Left colon (tissue), 2 donors: Measurements from ENCODE around the gene RANBP3. TPM values are rescaled to one million over a fixed set of nuclear protein-coding genes. Genes with fewer than 3 reads are reported as not detected.
"Not testable (repeated sequence)": the region's sequence is repeated elsewhere in the genome, so short reads cannot be mapped to it uniquely, and the experiment has no call there.

ENCODE experiments used
- ATAC-seq: fragments of 200-7000 bp; cut with Tn5 transposase; one replicate; pipeline ENCODE4 v1.9.1; 2020; ENCODE audit warnings: mild to moderate bottlenecking, moderate library complexity
- DNase-seq, 2 donors: peaks; one replicate each; pipeline ENCODE4 v3.0.0-alpha.2; 2020
- intact Hi-C, 2 donors: fragments of 100-400 bp; cut with DNase I in 1 of 2; cut with micrococcal nuclease in 1 of 2; formaldehyde crosslinking; loops; one replicate each; pipeline versions ENCODE4 v1.11.2 to v1.14.0; 2022; cut with DNase I, micrococcal nuclease
- total RNA-seq, 2 donors: library from RNA; stranded (reverse); fragmentation: NEBNext Ultra II Directional; extraction: Animal tissue kit (Norgen Biotek cat#: 25700); gene quantifications; one replicate each; pipeline ENCODE4 v1.2.1, GENCODE V29; 2021
- donor health status: DM: no; HTN: no; CAD: no.
- donor health status: DM: yes; HTN: yes; CAD: no.

The RANBP3 gene
- total RNA-seq, 2 donors from 2014 or later = 44.2 to 50.3 TPM

DNA sequence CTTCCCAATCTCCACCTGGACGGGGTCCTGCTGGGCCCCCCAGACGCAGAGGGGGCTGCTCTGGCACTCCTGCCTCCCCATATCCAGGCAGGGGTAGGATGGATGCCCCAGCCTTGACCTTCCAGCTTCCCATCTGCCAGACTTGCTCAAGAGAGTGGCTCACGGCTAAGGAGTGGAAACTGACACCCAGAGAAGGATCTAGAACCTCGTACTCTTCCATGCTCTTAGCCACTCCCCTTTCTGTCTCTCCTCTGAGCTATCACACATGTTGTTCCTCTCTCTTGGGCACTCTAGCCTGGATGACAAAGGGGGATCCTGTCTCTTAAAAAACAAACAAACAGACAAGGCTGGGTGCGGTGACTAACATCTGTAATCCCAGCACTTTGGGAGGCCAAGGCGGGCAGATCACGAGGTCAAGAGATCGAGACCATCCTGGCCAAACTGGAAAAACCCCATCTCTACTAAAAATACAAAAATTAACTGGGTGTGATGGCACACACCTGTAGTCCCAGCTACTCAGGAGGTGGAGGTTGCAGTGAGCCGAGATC lies 95.4 kb downstream of the RANBP3 start:
- ATAC-seq (no peak), DNase-seq (no peak)
- intact Hi-C loops = no loop called here

DNA sequence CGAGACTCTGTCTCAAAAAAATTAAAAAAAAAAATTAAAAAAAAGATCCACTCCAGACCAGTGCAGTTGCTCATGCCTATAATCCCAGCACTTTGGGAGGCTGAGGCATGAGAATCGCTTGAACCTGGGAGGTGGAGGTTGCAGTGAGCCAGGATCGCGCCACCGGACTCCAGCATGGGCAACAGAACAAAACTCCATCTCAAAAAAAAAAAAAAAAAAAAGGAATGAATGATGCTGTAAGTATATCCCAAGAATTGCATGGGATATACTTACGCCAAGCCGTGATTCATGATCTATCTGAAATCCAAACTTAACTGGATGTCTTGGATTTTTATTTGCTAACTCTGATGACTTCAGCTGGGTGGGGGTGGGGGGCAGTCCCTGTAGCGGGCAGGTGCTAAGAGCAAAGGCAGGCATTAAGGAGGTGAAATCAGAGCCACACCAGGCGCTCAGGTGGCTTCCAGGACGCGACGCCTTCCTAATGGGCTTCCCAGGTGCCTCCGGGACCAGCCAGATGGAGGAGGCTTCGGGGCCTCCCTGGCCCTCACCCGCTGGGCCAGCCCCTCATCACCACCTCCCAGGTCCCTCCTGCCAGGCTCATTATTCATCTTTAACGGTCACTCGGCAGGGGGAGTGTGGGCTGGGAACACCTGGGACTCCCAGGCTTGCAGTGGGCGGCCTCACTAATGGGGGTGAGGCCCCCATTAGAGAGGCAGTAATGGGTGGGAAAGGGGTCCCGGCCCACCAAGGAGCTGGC lies 96.2 kb downstream of the RANBP3 start:
- ATAC-seq = no peak
- intact Hi-C loops = no loop called here
- no peak for DNase-seq

DNA sequence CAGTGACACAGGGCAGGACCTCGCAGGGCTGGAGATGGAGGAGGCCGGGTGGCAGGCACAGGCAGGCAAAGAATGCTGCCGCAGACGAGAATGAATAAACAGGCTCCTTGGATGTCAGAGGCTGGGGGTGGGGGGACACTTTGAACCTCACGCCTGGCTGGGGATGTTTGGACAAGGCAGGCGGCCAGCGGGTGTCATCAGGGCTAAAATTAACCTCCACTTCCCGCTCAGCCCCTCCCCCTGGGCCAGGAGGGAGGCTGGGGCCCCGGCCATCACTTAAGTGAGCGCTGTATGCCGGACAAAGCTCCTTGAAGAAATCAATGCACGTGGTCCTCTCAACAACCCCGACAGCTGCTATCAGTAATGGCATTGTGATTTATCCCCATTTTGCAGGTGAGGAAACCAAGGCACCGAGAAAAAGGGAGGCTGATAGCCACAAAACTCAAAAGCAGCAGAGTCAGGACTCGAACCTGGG lies 97.3 kb downstream of the RANBP3 start:
- DNase-seq (peak; percentile 45 to 68), ATAC-seq (peak; percentile 46)
- intact Hi-C loops = no loop called here

DNA sequence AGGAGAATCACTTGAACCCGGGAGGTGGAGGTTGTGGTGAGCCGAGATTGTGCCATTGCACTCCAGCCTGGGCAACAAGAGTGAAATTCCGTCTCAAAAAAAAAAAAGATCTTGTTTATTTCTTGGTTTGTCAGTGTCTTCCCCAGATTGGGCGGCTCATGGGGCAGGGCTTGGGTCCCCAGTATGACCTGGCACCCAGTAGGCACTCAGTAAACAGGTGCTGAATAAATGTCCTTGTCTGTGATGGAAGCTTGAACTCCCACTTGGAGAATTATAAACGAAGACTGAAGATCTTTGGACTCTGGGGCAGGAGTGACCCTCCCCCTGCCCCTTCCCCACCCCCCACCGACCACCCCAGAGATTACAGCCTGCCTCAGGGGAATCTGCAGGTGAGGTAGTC lies 97.7 kb downstream of the RANBP3 start:
- intact Hi-C loops = no loop called here
- DNase-seq = no peak
- ATAC-seq = no peak

DNA sequence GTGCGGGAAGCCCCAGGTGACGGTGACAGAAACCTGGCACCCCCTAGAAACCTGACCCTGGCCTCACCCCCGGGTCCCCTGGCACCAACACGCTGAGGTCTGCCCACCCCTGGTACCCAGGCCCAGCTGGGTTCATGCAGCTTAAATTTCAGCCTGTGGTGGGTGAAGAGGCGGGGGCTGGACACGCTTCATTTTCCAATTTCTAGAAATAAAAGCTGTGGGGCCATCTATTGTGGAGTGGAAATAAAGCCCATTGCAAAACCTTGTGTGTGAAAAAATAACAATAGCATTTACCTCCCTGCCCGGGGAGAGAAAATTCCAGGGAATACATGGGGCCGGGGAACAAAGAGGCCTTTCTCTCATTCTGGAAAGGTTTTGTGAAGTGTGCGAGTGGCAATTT lies 100.1 kb downstream of the RANBP3 start:
- intact Hi-C loops = no loop called here
- ATAC-seq = no peak
- DNase-seq = no peak

DNA sequence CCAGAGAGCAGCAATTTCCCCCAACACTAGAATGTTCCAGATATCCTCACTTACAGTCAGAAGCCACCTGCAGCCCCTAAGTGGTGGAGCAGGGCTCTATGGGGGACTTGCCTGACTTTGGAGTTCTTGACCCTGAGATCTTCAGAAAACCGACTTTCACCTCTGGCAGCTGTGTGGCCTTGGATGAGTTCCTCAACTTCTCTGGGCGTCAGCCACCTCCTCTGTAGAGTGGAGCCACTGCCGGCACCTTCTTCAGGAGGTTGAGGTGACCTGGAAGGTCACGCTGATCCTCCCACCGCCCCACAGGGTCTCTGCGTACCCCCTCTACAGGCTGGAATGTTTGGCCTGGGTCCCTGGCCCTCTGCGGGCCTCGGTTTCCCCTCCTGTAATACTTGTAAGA lies 100.5 kb downstream of the RANBP3 start:
- intact Hi-C loops = no loop called here
- DNase-seq (no peak), ATAC-seq (no peak)

DNA sequence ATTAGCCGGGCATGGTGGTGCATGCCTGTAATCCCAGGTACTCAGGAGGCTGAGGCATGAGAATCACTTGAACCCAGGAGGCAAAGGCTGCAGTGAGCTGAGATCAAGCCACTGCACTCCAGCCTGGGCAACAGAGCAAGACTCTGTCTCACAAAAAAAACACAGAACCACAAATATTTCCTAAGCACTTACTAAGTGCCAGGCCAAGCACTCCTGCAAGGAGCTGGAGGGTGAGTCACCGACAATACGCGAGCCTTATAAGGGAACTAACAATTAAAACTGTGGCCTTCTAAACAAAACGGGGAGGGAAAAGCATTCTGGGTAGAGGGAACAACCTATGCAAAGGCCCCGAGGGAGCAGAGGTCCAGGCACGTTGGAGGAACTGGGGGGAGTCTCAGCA lies 103.4 kb downstream of the RANBP3 start:
- intact Hi-C loops, ATAC-seq: not testable (repeated sequence)

DNA sequence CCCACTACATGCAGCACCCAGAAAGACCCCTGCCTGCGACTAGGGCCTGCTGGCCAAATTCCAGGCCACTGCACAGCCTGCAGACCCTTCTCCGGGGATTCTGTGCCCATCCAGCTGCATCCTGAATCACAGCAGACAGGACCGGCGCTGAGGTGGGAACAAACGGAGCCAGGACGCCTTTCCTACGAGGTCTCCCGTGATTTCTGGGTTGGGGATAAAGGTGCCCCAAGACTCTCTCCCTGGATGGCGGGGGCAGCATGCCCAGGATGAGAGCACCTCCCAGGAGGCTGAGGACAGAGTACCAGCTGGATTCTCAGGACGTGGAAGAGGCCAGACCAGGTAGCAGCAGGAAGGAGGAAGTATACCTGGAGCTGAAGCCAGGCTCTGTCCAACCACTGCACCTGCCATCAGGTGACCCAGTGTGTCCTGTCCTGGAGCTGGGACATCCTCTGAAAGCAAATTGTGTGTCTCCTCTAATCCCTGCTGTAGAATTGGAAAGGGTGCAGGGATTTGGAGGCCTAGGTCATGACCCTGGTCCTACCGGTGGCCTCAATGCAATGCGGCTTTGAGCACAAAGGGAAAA lies 104.2 kb downstream of the RANBP3 start:
- intact Hi-C loops = no loop called here
- DNase-seq = no peak
- peak; percentile 49 for ATAC-seq

More for the DNA sequence above, 103.4 kb downstream of the RANBP3 start:
- not testable (repeated sequence) for DNase-seq

DNA sequence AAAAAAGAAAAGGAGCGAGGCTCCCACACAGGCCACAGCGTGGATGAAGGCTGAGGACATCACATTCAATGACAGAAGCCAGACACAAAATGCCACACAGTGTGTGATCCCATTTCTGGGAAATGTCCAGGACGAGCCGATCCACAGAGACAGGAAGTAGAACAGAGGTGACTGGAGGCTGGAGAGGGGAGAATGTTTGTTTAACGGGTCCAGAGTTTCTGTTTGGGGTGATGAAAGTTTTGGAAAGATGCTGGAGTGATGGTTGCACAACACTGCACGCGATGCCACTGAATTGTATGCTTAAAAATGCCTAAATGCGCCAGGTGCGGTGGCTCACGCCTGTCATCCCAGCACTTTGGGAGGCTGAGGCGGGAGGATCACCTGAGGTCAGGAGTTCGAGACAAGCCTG lies 107.0 kb downstream of the RANBP3 start:
- no peak for DNase-seq
- no peak for ATAC-seq
- intact Hi-C loops = no loop called here

DNA sequence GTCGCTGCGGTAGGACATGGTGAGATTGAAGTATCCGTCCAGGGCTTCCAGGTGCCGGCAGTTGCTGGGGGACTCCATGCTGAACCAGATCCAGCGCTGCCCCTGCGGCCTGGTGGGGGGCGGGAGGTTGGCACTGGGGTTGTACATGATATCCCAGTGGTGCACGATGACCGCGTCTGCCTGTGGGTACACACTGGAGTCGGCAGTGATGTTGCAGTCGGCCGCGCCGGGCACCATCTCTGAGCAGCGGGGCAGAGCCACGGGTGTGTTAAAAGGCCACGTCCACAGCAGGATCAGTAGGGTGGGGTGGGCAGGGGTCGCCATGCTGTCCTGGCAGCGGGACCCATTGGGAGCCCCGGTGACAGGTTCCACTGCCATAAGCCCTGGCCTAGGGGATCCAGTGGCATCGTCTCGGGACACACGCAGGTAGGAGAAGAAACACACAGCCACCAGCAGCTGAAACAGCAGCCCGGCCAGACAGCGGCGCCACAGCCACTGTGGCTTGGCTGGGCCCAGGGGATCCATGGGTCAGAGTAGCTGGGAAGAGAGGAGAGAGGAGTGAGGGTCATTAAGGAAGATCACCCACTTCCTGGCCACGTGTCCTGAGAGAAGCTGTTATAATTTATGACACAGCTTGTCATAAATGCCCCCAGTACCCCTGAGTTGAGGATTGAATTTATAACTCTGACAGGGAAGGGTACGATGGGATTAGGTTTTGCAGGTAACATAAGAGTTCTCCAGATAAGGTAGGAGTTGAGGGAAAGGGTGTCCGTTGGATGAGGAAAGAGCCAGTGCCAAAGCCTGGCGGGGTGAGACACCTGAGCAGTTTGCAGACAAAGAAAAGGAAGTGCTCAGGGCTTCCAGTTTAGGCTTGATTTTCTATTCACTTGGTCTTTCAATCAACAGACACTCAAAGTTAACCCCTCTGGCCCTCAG lies 110.5 kb downstream of the RANBP3 start:
- ATAC-seq (no peak), DNase-seq (no peak)
- intact Hi-C loops = no loop called here

Other genes with a start within 250 kb of the RANBP3 start
- gene PRR22, start 193.4 kb downstream of the RANBP3 start, total RNA-seq = 1 to 10 TPM; 2.6 to 4.5 TPM
- gene DUS3L, start 187.0 kb downstream of the RANBP3 start, total RNA-seq = 10 to 100 TPM; 24.8 to 39.4 TPM
- gene NRTN, start 173.1 kb downstream of the RANBP3 start, total RNA-seq = 1 to 10 TPM; 1.2 to 1.7 TPM
- gene FUT6, start 138.4 kb downstream of the RANBP3 start, total RNA-seq = 10 to 100 TPM; 61.6 to 74.8 TPM
- gene FUT3, start 126.7 kb downstream of the RANBP3 start, total RNA-seq = 100 to 1,000 TPM; 224 to 253 TPM
- gene FUT5, start 107.6 kb downstream of the RANBP3 start, total RNA-seq = not detected
- gene NDUFA11, start 74.3 kb downstream of the RANBP3 start, total RNA-seq = 100 to 1,000 TPM; 175 to 187 TPM
- gene VMAC, start 73.3 kb downstream of the RANBP3 start, total RNA-seq = 1 to 10 TPM; 6.0 to 6.3 TPM
- gene CAPS, start 63.9 kb downstream of the RANBP3 start, total RNA-seq = 10 to 100 TPM; 14.3 to 18.6 TPM
- 1 to 10 TPM; 6.6 to 8.5 TPM for gene RFX2, start 132.4 kb upstream of the RANBP3 start, total RNA-seq
- gene ACSBG2, start 157.5 kb upstream of the RANBP3 start, total RNA-seq = not detected